NCI-H128 (cell line): ENCODE results near the gene TMEM81.

Source experiments
- DNase-seq: peaks from one replicate; lab custom pipeline; 2025; ENCODE audit not compliant: unreplicated experiment; lab: John Stamatoyannopoulos, UW

Gene TMEM81, protein sequence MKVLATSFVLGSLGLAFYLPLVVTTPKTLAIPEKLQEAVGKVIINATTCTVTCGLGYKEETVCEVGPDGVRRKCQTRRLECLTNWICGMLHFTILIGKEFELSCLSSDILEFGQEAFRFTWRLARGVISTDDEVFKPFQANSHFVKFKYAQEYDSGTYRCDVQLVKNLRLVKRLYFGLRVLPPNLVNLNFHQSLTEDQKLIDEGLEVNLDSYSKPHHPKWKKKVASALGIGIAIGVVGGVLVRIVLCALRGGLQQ

DNA sequence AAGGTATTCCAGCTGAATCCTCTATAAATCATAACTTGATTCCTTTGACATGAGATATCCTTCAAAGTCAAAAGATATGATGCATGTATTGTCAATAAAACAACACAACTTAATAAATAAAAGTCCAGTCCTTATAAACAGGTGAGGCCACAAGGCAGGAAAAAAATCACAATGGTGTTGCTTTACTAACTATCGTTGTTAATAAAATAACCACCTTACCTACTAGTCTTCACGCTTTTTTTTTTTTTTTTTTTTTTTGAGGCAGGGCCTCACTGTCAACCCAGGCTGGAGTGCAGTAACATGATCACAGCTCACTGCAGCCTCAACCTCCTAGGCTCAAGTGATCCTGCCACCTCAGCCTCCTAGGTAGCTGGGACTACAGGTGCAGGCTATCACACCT, at the start of gene TMEM81:
TMEM81 (minus strand) TSS at position 101 of the 400 bp plus-strand sequence. CDS start 140 bp downstream, outside the sequence.
- DNase-seq, result no peak

DNA sequence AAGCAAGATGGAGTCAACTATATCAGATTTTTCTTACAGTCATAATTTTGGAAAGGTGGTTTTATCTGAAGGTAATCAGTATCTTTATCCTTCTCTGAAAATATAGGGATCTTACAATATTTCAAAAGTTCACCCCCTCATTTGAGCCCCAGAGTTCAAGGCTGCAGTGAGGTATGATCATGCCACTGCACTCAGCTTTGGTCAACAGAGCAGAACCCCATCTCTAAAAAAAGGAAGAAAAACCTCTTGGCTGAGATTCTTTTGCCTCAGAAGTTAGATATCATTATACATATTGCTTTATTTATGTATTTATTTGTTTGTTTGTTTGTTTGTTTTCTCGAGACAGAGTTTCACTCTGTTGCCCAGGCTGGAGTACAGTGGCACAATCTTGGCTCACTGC, 49.0 kb upstream of the TMEM81 start:
- no peak for DNase-seq

DNA sequence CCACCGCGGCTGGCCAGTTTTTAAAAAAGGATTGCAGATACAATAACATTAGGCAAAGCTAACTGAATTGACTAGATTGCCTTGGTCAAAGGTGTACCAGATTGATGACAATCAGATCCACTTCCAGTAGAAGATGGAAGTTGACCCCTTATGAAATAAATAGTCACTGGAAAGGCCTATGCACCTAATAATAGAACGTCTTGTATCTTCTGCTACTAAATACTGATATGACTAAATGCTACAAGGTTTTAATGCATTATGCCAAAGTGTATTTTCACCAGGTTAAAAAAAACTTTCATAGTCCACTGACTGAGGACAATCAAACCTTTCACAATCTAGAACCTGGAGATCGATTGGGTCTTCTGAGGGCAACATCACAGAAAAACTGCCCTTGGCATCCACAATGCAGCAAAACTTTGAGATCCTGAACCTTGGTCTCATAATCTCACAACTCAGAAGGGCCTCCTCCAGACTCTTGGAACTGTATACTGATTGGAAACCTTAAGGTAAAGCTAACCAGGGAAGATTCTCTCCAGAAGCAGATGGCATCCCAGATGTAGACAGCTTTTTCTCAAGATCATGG, 45.3 kb upstream of the TMEM81 start:
- DNase-seq, result no peak

DNA sequence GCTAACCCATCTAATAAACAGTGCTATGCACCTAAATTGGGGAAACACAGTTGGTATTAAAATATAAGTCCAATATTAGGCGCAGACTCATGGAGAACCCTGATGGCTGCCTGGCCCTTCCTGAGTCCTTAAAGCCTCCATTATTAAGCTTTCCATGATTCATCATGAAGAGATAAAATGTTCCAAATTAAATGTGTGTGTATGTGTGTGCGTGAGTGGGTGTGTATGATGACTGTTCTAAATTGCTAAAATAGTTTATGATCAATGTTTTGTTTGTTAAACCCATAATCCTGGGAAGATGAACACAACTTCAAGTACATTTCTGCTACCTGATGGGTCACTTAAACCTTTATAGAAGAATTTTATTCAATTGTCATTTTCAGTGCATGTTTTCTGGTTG, 43.8 kb upstream of the TMEM81 start:
- no peak for DNase-seq

DNA sequence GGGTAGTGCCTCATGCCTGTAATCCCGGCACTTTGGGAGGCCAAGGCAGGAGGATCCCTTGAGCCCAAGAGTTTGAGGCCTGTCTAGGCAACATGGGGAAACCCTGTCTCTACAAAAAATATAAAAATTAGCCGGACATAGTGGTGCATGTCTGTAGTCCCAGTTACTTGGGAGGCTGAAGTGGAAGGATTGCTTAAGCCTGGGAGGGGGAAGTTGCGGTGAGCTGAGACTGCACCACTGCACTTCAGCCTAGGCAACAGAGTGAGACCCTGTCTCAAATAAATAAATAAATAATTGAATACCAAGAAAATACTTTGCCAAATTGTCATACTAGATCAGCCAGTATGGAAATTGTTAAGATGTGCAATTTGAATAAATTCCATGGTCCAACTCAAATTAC, 43.4 kb upstream of the TMEM81 start:
- no peak for DNase-seq

DNA sequence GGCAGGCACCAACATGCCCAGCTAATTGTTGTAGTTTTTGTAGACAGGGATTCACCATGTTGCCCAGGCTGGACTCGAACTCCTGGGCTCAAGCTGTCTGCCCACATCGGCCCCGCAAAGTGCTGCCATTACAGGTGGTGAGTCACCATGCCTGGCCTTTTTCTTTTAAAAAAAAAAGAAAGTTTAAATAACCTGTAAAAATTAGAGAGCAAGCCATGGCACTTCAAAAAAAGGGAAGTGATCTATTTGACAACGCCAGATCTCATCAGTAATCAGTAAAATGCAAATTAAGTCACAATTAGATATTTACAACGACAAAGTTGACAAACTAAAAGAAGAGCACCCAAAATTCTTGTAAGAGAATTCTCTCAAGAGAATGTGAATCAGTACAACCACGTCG, 40.5 kb upstream of the TMEM81 start:
- no peak for DNase-seq

DNA sequence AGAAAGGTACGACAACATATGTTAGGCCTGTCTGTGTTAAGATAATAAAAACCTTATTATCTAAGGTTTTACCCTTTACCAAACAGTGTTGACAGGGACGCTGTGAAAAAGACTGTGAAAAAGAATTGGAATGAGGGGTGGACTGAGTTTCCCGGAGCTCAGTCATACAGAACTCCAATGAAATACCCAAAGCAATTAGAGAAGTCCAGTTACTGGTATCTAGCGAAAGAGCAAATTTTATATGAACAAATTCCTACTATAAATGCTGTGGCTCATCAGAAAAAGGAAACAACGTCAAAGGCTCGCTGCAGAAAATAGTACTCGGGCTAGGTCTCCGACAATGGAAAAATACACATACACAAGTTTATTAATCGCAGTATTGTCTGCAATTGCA, 38.2 kb upstream of the TMEM81 start:
- no peak for DNase-seq

DNA sequence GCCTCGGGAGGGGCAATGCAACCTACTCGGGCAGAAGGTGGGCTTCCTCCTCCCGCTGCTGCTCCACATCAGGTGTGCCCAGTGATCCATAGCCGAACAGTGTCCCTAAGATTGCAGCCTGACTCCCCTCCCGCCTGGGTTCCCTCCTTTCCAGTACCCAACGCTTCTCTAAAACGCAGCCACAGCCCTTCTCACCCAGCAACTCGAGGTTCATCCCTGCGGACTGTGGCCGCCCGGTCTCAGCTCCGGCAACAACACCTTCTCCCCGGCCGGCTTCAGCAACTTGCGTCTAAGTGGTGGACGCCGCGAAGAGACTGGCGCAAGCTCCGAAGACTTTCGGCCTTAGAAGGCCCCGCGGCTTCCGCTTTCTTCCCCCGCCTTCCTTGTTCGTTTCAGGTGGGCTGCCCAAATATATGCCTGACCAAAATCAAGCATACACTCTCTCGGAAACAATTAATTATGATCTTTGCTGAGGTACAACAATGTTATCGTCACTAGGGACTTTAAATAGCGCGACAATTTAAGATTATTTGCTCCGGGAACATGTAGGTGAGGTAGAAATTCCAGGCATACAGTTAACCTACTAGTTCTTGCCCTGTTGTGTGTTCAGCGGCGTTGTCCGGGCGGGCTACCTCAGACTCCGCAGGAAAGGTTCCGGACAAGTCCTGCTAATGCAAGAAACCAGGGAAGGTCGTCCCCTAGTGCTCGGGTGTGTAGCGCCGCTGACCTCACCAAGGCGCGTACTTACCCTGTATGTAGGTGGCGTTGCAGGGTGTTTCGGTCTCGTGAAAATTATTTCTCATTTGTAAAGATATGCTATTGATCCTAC, 37.6 kb upstream of the TMEM81 start, which contains the start of gene RBBP5:
RBBP5 (minus strand) TSS at position 319 of the 829 bp plus-strand sequence; CDS start at position 214, 105 bp downstream.
- peak; percentile 99 for DNase-seq

DNA sequence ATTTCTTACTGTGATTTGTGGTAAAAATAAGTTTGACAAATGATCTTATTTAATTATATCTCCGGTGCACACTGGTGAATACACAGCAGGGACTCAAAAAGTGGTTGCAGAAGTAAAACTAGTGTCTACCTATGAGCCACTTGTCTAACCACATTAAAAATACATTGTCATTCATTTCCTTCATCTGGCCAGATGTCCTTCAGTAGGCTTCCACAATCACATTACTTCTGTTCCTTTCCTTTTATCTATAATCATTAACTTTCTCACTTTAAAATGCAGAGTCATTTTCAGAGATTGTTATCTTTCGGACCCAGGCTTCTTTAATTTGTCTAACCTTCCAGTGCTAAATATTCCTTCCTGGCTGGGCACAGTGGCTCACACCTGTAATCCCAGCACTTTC, 34.5 kb upstream of the TMEM81 start:
- no peak for DNase-seq

DNA sequence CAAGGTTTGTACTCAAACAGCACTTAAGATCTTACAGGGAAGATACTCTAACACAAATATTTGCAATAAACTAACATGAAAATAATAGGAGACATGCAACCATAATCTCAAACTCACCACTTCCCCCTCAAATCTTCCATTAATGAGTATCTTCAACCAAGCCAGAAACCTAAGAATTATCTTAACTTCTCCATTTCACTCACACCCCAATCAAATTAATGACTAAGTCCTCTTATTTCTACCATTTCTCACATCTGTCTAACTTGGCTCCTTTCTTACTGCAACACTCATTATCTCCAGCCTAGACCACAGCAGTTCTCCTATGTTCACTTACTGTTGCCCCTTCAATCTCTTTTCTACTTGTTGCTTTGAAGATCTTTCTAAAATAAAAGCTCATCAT, 27.1 kb upstream of the TMEM81 start:
- no peak for DNase-seq

DNA sequence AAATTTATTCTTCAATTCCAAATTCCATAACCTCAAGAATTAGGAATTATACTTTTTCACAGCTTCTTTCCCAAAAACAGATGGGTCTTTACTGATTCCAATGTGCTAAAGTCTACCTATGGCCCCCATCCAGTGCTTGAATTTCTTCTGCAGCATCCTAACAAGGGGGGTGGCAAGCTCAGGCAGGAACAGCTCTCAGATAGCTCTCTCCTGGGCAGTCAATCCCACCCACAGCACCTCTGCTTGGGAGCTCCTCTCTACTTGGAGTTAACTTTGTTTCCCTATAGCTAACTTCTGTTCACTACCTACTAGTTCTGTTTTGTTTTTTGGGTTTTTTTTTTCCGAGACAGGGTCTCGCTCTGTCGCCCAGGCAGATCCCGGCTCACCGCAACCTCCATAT, 25.5 kb upstream of the TMEM81 start:
- no peak for DNase-seq

DNA sequence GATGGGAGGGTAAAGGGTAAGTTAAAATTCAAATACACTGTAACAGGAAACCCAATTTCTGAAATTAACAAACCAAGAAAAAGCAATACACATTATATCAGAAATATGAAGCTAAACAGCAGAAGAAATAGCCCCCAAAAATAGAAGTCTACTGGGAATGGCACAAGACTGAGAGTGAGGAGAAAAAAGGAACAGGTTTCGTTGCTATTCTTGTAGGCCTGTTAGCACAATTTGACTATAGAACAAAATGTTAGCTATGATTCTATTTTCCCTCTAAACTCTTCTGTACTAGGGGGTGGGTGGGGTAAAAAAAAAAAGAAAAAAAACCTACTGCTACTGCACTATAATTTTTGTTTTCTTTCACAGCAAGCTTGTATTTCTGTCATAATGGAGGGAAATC, 25.0 kb upstream of the TMEM81 start:
- no peak for DNase-seq

DNA sequence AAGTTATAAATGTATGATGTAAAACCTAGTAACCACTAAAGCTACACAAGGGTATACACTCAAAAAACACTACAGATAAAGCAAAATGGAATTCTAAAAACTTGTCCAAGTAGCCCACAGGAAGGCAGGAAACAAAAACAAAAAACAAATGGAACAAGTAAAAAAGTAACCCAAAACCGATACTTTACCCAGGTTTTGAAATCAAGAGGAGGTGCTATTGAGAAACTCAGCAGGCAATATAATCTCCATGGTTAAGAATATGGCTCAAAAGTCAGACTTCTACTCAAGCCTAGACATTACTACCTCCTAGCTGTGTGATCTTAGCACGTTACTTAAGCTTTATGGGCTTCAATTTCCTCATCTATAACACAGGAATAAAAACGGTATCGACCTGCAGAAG, 24.2 kb upstream of the TMEM81 start:
- DNase-seq, result no peak

DNA sequence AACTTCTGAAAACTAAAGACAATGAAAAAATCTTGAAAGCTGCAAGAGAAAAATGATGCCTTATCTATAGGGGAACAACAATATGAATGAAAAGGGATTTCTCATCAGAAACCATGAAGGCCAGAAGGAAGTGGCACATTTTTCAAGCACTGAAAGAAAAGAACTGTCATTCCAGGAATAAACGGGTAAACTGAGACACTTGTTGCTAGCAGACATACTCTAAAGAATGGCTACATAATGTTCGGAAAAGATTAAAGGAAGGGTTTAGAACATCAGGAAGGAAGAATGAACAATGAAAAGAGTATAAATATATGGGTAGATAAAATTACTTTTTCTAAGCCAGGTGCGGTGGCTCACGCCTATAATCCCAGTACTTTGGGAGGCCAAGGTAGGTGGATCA, 23.1 kb upstream of the TMEM81 start:
- DNase-seq, result no peak

DNA sequence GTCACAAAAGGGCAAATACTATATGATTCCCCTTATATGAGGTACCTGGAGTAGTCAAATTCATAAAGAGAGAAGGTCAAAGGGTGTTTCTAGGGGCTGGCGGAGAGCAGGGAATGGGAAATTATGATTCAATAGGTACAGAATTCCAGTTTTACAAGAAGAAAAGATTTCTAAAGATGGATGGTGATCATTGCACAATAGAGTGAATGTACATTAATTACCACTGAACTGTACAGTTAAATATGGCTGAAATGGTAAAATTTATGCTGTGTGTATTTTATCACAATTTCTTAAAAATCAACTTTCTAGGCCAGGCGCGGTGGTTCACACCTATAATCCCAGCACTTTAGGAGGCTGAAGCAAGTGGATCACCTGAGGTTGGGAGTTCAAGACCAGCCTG, 18.1 kb upstream of the TMEM81 start:
- DNase-seq, result no peak

DNA sequence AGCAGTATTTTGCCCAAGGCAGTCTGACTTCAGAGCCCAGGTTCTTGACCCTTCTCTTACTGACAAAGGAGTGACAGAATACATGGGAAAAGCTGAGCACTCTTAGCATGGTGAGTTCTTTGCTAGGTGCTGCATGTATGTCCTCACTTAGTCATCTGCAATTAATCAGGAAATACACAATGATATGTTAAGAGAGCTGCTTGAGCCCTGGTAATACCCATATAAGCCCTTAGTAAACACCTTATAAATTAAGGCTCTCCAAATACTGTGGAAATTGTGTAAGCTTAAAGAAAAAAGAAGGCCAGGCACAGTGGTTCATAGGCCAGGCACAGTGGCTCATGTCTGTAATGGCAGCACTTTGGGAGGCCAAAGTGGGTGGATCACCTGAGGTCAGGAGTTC, 14.0 kb upstream of the TMEM81 start:
- DNase-seq, result no peak

DNA sequence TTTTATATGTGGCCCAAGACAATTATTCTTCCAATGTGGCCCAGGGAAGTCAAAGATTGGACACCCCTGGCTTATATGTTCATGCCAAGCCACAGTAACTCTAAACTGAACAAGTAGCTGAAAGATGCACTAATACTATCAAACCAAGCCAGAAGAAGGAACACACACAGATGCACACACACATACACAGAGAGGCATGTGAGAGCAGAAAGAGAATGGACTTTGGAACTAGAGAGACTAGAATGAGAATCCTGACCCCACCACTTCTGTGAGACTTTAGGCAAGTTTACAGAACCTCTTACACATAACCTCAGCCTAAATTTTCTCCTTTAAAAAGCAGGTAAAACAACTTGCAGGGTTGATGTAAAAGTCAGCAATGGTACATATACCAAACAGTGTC, 11.2 kb upstream of the TMEM81 start:
- no peak for DNase-seq

DNA sequence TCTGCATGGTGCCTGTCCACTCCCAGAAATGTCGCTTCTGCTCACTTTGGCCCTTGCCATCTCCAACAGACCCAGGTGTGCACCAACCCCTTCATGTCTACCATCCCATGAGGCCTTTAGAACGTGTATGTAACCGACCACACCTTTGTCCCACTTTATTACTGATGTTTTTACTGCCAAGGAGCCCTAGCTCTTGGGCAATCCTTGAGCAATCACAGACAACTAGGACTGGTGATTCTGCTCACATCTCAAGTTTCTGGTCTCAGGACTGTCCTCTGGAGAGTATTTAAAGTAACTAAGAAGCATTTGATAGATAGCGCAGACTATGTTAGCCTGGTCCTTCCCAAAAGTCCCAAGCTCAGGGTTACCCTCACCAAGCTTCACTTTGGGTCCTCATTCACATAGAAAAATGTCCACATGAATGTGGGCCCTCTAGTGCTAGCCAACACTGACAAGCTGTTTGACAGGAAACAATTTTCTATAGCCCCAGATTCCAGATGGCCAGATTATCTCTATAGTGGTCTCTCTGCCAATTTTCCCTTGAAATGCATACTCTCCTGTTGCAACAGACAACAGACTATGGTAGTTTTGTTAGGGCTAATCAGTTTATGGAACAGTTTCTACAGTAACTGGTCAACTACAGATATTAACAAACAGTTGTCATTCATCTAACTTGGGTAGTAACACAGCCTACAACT, 6.9 kb upstream of the TMEM81 start:
- no peak for DNase-seq

DNA sequence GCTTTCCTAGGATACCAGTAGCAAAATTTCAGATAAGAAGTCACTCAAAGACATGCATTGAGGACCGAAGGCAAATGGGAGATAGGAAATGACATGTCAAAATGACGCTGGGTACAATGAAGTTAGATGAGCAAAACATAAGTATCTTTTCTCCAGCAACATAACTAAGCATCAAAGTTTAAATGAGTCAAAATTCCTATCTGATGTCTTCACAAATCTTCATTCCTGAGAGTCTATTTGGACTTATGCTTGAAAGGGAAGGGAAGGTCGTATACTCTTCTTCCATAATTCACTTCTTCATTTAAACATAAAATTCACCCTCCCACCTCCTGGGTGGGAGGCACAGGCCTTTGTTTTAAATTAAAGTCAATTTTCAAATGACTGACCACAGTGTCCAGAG, 4.1 kb upstream of the TMEM81 start:
- no peak for DNase-seq

DNA sequence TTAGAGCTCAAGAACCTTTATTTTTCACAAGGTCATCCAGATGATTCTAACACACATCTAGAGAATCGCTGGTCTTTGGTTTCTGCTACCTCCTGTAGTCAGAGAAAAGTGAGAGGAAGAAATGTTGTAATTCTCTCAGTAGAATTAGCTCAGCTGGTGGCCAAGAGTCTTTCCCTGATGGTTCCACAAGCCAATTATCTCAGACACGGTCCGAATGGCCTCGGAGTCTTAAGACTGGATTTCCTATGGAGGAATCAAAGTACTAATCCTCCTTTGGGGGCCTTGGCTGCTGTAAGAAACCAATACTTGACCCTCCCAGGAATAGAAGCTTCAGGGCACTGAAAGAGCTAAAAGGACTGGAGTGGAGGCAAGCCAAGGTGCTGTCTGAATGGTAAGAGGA, 1.8 kb downstream of the TMEM81 start:
- DNase-seq, result no peak

DNA sequence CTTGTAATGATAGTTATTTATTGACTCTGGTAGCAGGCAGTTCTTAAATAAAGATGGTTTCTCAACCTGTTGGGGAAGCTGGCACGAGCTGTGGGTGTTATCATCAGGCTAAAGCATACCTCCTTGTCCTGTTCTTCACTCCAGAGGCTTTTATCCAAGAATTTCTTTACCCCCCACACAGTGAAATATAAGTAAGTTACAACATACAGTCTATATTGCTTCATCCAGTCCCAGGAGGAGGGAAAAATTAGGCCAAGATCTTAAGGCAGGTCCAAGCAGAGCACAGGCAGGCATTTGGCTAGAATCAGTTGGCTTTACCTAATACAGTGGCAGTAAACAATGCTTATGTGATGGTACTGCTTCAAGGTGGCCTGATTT, 6.3 kb downstream of the TMEM81 start:
- DNase-seq, result no peak
